ENCODE data around the gene TET3.

- TF ChIP-seq EZH2 (IDR thresholded peaks at IDR 0.05; ENCODE audit: borderline replicate concordance) (no peak), CTCF (IDR thresholded peaks at IDR 0.05; ENCODE audit: poor library complexity) (no peak)
Measured at GRCh38 chr2:73982140-73982617, 2.5 kb upstream of the TET3 start.
